ENCODE data around the gene ARID3A. TPM values are rescaled to one million over a fixed set of nuclear protein-coding genes. Genes with fewer than 3 reads are reported as not detected.

Gene ARID3A
- total and polyA plus RNA-seq, 2 of the 8 experiments (the other 6 are each of a cell fraction or from before 2014, with no cell fraction given), result 40.5 to 77.4 TPM

- Histone ChIP-seq H3K14ac (ENCODE audit: insufficient read length) (no peak overlapping the region), H3K23me2 (ENCODE audit: low read depth, low read length) (peaks cover 6% of the 10 kb centered on the region), H3K79me1 (ENCODE audit: low read depth, low read length) (peaks cover 6% of the 10 kb centered on the region; the same call in 1 of the 2 replicates), H3K18ac (ENCODE audit: extremely low read depth, low read length) (peak overlapping the region; percentile 71), H4K8ac (ENCODE audit: extremely low read depth, insufficient read depth, low read length) (peak overlapping the region; percentile 66), H3K79me2 (ENCODE audit: control insufficient read depth in 1 of 2, insufficient read depth in 2 of 2, low read length in 2 of 2) (peaks cover 0 to 29% of the 10 kb centered on the region in 2 experiments; a peak in 3 of 4 replicates), H2BK15ac (ENCODE audit: low read length) (0 out of 2 replicates have a peak overlapping the region, but pooled peaks have one; percentile 46), H3K36me3 (ENCODE audit: control insufficient read depth in 2 of 4, insufficient read depth in 4 of 4, low read length in 3 of 4) (peaks cover 0 to 15% (median 8%) of the 10 kb centered on the region in 4 experiments; a peak in 3 of 8 replicates), H2BK120ac (replicated peaks; ENCODE audit: low read depth, low read length) (peak overlapping the region; percentile 10), H2BK5ac (ENCODE audit: low read depth, low read length) (peak overlapping the region; percentile 75; the same call in 1 of the 2 replicates), H3K4me3 (ENCODE audit: extremely low read depth in 1 of 4, insufficient read depth in 2 of 4, low read depth in 3 of 4, low read length in 4 of 4) (peak overlapping the region in 3 of 4 experiments; percentile 21 to 97 (median 86); a peak in 4 of 8 replicates), H3K27me3 (replicated peaks in 1 of 4; ENCODE audit: control insufficient read depth in 3 of 4, extremely low read depth in 1 of 4, insufficient read depth in 3 of 4, low read length in 3 of 4) (peaks cover 0 to 5% (median 0%) of the 10 kb centered on the region in 4 experiments; a peak in 1 of 7 replicates), H3K4me2 (ENCODE audit: insufficient read depth in 1 of 2, low read depth in 2 of 2, low read length in 2 of 2) (peak overlapping the region; percentile 63 to 71), H2AK5ac (ENCODE audit: low read depth, low read length) (no peak overlapping the region), H3K4me1 (replicated peaks in 1 of 4; ENCODE audit: control insufficient read depth in 3 of 4, insufficient read depth in 4 of 4, low read length in 3 of 4) (peaks cover 2 to 15% (median 8%) of the 10 kb centered on the region in 4 experiments), H3K4ac (replicated peaks; ENCODE audit: insufficient read length, low read depth, low read length) (peak overlapping the region; percentile 69), H3K27ac (ENCODE audit: low read depth, low read length) (no peak overlapping the region; the same call in 1 of the 2 replicates), H2AFZ (ENCODE audit: low read length) (no peak overlapping the region), H3K23ac (ENCODE audit: insufficient read length) (no peak overlapping the region), H4K5ac (ENCODE audit: insufficient read length, low read depth, low read length) (peak overlapping the region; percentile 68), H3K9ac (replicated peaks in 1 of 4; ENCODE audit: extremely low read depth in 1 of 4, low read depth in 3 of 4, low read length in 3 of 4) (no peak overlapping the region; a peak in 1 of 7 replicates), H3K9me3 (ENCODE audit: insufficient read depth in 2 of 2, low read depth in 1 of 2, low read length in 1 of 2) (no peaks in the 10 kb centered on the region), H3K56ac (replicated peaks; ENCODE audit: insufficient read length, low read depth, low read length) (no peak overlapping the region), H2BK12ac (ENCODE audit: low read depth, low read length) (no peak overlapping the region; the same call in 1 of the 2 replicates), H2BK20ac (ENCODE audit: low read length) (0 out of 2 replicates have a peak overlapping the region, but pooled peaks have one; percentile 10), H4K20me1 (replicated peaks in 1 of 2; ENCODE audit: control insufficient read depth in 1 of 2, insufficient read depth in 2 of 2, low read length in 2 of 2) (peaks cover 0 to 8% of the 10 kb centered on the region in 2 experiments), H4K91ac (replicated peaks; ENCODE audit: insufficient read length, low read length) (peak overlapping the region; percentile 89)
- 67% methylated on average over 8 of the region's 12 CpGs; no CpG with 5 or more reads in 1 of the 2 experiments for WGBS, 2 experiments (ENCODE audit: extremely low coverage in 1 of 2, insufficient coverage in 1 of 2, insufficient read length in 1 of 2, insufficient replicate concordance in 2 of 2, low coverage in 1 of 2, low lambda C conversion rate in 2 of 2, missing lambda C conversion rate in 1 of 2)
- ChIA-PET CTCF (ENCODE audit: partially characterized antibody) (interaction anchor here (0.8 to 1.5 kb wide), 3 partner anchors 35 to 56 kb away, joined by 3 to 5 read pairs (median 3); partner anchors contain the start of gene WDR18), POLR2A (ENCODE audit: partially characterized antibody) (interaction anchor here (0.6 to 1.2 kb wide), 7 partner anchors 26 to 66 kb away, joined by 3 to 6 read pairs (median 3); no protein-coding TSS in a partner anchor)
- FAIRE-seq (no peak), DNase-seq (ENCODE audit: low read depth in 1 of 2, low spot score in 2 of 2) (no peak)
These were observed 2.1 kb downstream of the ARID3A start for GRCh38 chr19:927780-928401.
